COR-L47 (cell line): ENCODE measurements around the gene ABCB11.
A peak's percentile ranks its signal among the peaks of the same experiment; 100 is the strongest.
"Not testable (repeated sequence)": the region's sequence is repeated elsewhere in the genome, so short reads cannot be mapped to it uniquely, and the experiment has no call there.

Experiments used
- DNase-seq: peaks from one replicate; lab custom pipeline; 2025; lab: John Stamatoyannopoulos, UW

The ABCB11 gene

DNA sequence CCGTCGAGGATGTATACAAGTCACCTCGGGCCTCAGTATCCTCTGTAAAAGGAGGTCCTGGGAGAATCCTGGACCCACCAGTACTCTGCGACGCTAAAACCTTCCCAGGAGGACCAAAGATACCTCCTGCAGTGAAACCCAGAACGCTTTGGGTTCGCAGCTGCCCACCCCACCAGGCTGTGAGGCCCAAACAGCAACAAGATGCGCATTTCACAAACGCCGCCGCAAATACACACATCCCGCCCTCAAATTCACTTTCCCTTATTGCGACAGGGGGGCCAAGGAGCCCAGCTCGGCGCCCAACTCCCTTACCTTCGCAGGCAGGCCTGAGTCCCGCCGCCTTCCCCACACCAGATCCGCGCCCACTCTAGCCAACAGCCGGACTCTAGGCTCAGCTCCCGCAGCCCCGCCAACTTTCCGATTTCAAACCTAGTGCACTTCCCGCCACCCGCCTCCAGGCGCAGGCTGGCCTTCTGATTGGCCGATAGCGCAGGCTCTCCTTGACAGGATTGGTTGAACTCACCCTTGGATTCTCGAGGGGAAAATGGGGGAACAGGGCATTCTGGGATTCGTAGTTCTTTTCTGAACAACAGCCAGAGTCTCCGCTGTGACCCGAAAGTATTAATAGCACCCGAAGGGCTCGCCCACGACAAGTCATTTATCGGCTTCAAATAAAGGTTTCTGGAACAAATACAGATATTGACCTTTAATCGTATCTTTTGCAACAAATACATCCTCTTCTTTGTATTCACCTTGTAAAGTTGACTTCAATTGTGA is 140.9 kb downstream of the ABCB11 start, which contains the start of gene SPC25:
Gene SPC25, minus strand, starts transcription at position 425 of the 777 bp plus-strand sequence. CDS start 911 bp downstream, outside the sequence.
- peak; percentile 97 for DNase-seq

DNA sequence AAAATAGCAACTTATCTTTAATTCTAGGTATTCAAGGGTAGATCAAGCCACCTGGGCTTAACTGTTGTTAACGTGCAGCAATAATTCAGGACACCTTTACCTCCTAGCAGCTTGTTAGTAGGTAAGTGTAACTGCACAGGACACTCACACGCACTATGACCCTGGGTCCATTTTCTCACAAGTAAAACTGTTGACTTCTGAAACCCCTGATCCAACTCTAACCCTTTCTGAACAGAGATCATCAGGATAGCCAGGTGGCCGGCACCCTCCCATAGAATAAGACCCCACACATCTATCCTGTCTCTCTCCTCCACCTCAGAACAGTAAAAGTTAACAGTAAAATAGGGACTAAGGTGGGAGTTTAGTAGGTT is 141.5 kb downstream of the ABCB11 start:
- no peak for DNase-seq

DNA sequence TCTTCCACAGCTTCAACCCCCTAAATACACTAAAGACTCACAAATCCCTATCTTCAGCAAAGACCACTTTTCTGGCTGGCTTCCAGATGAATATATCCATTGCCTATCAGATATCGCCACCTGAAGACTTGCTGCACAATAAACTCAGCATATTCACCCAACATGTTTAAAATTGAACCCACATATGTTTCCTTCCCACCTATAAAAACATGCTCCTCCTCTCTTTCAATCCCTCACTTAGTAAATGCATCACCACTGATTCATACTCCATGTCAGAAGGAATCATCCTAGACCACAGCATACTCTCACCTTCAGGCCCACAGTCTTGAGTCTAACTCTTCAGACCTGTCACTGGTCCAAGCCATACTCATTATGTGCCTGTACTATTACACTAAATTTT is 146.1 kb downstream of the ABCB11 start:
- no peak for DNase-seq

DNA sequence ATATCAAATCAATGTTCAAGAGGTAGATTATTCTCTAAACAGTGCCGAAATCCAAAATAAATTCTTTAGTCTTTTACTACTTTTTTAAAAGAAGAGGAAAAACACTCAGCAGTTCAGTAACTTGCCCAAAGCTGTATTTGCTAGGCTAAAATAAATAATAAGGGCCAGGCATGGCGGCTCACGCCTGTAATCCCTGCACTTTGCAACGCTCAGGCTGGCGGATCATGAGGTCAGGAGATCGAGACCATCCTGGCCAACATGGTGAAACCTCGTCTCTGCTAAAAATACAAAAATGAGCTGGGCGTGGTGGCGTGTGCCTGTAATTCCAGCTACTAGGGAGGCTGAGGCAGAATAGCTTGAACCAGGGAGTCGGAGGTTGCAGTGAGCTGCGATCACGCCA is 149.0 kb downstream of the ABCB11 start:
- not testable (repeated sequence) for DNase-seq

DNA sequence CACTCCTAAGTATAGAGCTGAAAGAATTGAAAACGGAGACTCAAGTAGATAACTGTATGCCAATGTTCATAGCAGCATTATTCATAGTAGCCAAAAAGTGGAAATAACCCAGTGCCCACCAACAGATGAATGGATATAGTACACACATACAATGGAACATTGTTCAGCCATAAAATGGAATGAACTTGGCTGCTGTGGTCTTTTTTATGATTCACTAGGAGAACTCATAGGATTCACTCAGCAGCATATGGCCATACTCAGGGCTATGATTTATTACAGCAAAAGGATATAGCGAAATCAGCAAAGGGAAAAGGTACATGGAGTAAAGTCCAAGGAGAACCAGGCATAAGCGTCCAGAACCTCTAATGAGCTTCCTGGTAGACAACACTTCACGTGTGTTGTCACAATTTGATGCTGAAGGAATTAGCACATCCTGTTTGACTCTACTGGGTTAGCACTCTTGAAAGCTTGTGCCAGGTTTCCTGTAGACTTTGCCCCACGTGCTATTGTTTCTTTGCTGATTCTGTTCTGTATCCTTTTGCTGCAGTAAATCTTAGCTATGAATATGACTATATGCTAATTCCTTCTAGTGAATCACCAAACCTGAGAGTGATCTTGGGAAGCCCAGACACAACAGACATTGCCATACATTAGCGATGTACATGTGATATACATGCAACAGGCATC is 156.6 kb downstream of the ABCB11 start:
- no peak for DNase-seq

DNA sequence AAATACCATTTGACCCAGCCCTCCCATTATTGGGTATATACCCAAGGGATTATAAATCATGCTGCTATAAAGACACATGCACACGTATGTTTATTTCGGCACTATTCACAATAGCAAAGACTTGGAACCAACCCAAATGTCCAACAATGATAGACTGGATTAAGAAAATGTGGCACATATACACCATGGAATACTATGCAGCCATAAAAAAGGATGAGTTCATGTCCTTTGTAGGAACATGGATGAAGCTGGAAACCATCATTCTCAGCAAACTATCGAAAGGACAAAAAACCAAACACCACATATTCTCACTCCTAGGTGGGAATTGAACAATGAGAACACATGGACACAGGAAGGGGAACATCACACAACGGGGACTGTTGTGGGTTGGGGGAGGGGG is 160.3 kb downstream of the ABCB11 start:
- DNase-seq = not testable (repeated sequence)
